Measurements from ENCODE around the gene CBL. TPM values are rescaled to one million over a fixed set of nuclear protein-coding genes. Genes with fewer than 3 reads are reported as not detected.

Gene CBL
- total RNA-seq, 4 donors from 2014 or later: 10.0 to 39.9 (median 13.0) TPM

DNA sequence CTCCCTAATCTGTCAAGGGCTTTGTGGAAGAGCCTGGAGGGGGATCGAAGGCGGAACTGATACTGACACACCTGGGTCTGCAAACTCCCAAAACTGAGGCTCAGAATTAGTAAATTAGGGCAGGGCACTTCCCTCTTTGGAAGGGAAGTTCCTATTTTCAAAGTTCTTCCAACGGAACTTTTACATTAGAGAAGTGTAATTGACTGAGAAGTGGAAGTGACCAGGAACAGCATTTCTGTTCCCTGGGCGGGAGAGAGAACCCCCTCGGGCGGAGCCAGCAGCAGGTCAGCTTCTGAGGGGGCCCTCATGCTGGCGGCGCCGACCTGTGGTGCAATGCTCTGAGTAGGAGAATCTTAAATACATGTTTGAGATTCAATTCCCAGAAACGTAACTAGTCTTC lies 1.1 kb upstream of the CBL start:
- H3K27ac ChIP-seq: peak overlapping the region; percentile 98
- no peak for DNase-seq
- TF ChIP-seq CTCF (IDR thresholded peaks at IDR 0.05) (no peak), POLR2A (IDR thresholded peaks at IDR 0.05) (no peak)
- H3K36me3 ChIP-seq: no peaks in the 10 kb centered on the region
- intact Hi-C loops (cut with DNase I; ENCODE audit: low total_unique reads): loop anchor here (5.0 kb wide), 1 partner anchor 117 kb away; no protein-coding TSS in a partner anchor
- H3K27me3 ChIP-seq: no peaks in the 10 kb centered on the region
- H3K4me1 ChIP-seq: peaks cover 0 to 2% of the 10 kb centered on the region in 2 donors
- H3K4me3 ChIP-seq: peak overlapping the region; percentile 78 to 99
- no peaks in the 10 kb centered on the region for H3K9me3 ChIP-seq

GRCh38 chr11:119206511-119207414 lies 624 bp downstream of the CBL start:
- Histone ChIP-seq H3K36me3 (no peaks in the 10 kb centered on the region), H3K9me3 (no peaks in the 10 kb centered on the region), H3K27ac (peak overlapping the region; percentile 98), H3K4me1 (peaks cover 0 to 5% of the 10 kb centered on the region in 2 donors), H3K4me3 (peak overlapping the region; percentile 78 to 99), H3K27me3 (no peaks in the 10 kb centered on the region)
- DNase-seq: peak; percentile 59 to 63
- intact Hi-C loops (cut with DNase I; ENCODE audit: low total_unique reads): loop anchor here (5.0 kb wide), 1 partner anchor 116 kb away; no protein-coding TSS in a partner anchor
- TF ChIP-seq CTCF (IDR thresholded peaks at IDR 0.05) (no peak), POLR2A (IDR thresholded peaks at IDR 0.05) (no peak)

DNA sequence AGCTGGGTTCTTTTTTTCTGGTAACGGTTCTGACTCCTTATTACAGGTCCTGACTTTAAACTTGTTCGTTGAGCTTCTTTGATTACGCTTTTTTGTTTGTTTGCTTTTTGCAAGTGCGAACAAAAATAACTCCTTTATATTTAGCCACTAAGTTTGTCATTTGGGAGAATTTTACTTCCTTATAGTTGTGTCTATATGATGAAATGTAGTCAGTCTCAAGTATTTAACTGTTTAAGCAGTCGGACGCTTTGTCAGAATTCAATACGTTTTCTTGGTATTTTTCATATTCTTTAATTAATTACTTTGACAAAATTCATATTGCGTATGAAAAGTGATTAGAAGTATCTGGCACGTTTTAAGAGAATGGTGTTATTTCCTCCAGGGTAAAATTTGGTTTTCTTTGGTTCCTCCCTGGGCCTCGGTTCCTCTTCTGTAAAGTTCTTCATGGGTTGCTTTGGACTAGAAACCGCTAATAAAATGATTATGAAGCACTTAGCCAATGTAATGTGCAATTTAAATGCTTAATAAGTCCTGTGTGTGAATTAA lies 1.3 kb downstream of the CBL start:
- H3K4me3 ChIP-seq: peak overlapping the region; percentile 78 to 99
- no peaks in the 10 kb centered on the region for H3K27me3 ChIP-seq
- H3K36me3 ChIP-seq: no peaks in the 10 kb centered on the region
- H3K27ac ChIP-seq: peak overlapping the region; percentile 98
- intact Hi-C loops (cut with DNase I; ENCODE audit: low total_unique reads): loop anchor here (5.0 kb wide), 1 partner anchor 115 kb away; no protein-coding TSS in a partner anchor
- peaks cover 0 to 5% of the 10 kb centered on the region in 2 donors for H3K4me1 ChIP-seq
- H3K9me3 ChIP-seq: no peaks in the 10 kb centered on the region
- DNase-seq: no peak
- TF ChIP-seq POLR2A (IDR thresholded peaks at IDR 0.05): no peak
- TF ChIP-seq CTCF (IDR thresholded peaks at IDR 0.05): no peak

DNA sequence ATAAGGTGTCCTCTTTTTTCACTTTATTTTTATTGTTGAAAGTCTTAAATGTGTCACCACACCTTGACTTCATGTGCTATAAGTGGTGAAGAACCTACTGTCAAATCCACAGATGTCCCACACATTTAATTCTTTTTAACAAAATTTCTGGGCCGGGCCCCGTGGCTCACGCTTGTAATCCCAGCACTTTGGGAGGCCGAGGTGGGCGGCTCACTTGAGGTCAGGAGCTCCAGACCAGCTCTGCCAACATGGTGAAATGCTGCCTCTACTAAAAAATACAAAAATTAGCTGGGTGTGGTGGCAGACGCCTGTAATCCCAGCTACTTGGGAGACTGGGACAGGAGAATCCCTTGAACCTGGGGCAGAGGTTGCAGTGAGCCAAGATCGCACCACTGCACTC lies 3.0 kb downstream of the CBL start:
- Histone ChIP-seq H3K9me3 (no peaks in the 10 kb centered on the region), H3K36me3 (no peaks in the 10 kb centered on the region), H3K4me1 (peaks cover 0 to 5% of the 10 kb centered on the region in 2 donors), H3K4me3 (no peak overlapping the region), H3K27me3 (no peaks in the 10 kb centered on the region), H3K27ac (no peak overlapping the region)
- no peak for TF ChIP-seq CTCF (IDR thresholded peaks at IDR 0.05)
- DNase-seq: no peak
- intact Hi-C loops (cut with DNase I; ENCODE audit: low total_unique reads): loop anchor here (5.0 kb wide), 1 partner anchor 113 kb away; no protein-coding TSS in a partner anchor

GRCh38 chr11:119210050-119210449 lies 3.9 kb downstream of the CBL start:
- no peak for DNase-seq
- Histone ChIP-seq H3K36me3 (no peaks in the 10 kb centered on the region), H3K4me1 (peaks cover 0 to 5% of the 10 kb centered on the region in 2 donors), H3K4me3 (no peak overlapping the region), H3K9me3 (no peaks in the 10 kb centered on the region), H3K27ac (no peak overlapping the region), H3K27me3 (no peaks in the 10 kb centered on the region)
- intact Hi-C loops (cut with DNase I; ENCODE audit: low total_unique reads): no loop called here
- TF ChIP-seq CTCF (IDR thresholded peaks at IDR 0.05) (no peak), POLR2A (IDR thresholded peaks at IDR 0.05) (no peak)
